ENCODE results near the gene RNF14.

- no peak for TF ChIP-seq CTCF (IDR thresholded peaks at IDR 0.05)
- TF ChIP-seq POLR2A (IDR thresholded peaks at IDR 0.05): no peak
Observed at GRCh38 chr5:141920771-141921170, 48.1 kb upstream of the RNF14 start.
